SK-N-SH (cell line): ENCODE measurements around the gene C8B.

Experiments
- EP300 ChIP-seq, 2 experiments: IDR thresholded peaks; 2 replicates each; pipeline versions ENCODE4 v1.4.0 to v1.6.1; 2012; ENCODE audit warnings: borderline replicate concordance in 1 of 2, low read depth in 1 of 2, low read length in 1 of 2
- EZH2phosphoT487 ChIP-seq: fragments of 200-600 bp; sonication (generic); IDR thresholded peaks from 2 replicates; pipeline ENCODE4 v1.6.1; 2017; ENCODE audit warnings: low read depth, mixed run types, mild to moderate bottlenecking, antibody characterized with exemption, moderate library complexity, borderline replicate concordance
- MEF2A ChIP-seq: IDR thresholded peaks from 2 replicates; pipeline ENCODE4 v1.4.0; 2012; ENCODE audit warnings: low read depth, borderline replicate concordance
- POLR2AphosphoS5 ChIP-seq: IDR thresholded peaks from 2 replicates; pipeline ENCODE4 v1.6.1; 2012; ENCODE audit warnings: low read depth, low read length
- RAD21 ChIP-seq: IDR thresholded peaks from 2 replicates; pipeline ENCODE4 v1.6.1; 2012; ENCODE audit warnings: mild to moderate bottlenecking, low read length
- RFX5 ChIP-seq: IDR thresholded peaks from 2 replicates; pipeline ENCODE4 v1.6.1; 2012; ENCODE audit warnings: mild to moderate bottlenecking, improper control_type of control experiment, low read length
- RXRA ChIP-seq: IDR thresholded peaks from 2 replicates; pipeline ENCODE4 v1.4.0; 2012; ENCODE audit warnings: low read depth, mild to moderate bottlenecking, borderline replicate concordance
- TAF1 ChIP-seq: IDR thresholded peaks from 2 replicates; pipeline ENCODE4 v1.6.1; 2012; ENCODE audit warnings: low read depth, mild to moderate bottlenecking, low read length, moderate library complexity, borderline replicate concordance
- TF ChIP-seq, protein P1 (sequence below): fragments of 200-600 bp; sonication (generic); IDR thresholded peaks from 2 replicates; pipeline ENCODE4 v1.6.1; 2017; ENCODE audit warnings: antibody characterized with exemption, mild to moderate bottlenecking, moderate library complexity
- TF ChIP-seq, protein P2 (sequence below): fragments of 150-350 bp; IDR thresholded peaks from 2 replicates; pipeline ENCODE4 v1.6.1; 2016; ENCODE audit warnings: mild to moderate bottlenecking, low read depth, low read length
- TF ChIP-seq, protein P3 (sequence below): IDR thresholded peaks from 2 replicates; pipeline ENCODE4 v1.4.0; 2012; ENCODE audit warnings: low read depth
- TF ChIP-seq, protein P4 (sequence below): IDR thresholded peaks from 2 replicates; pipeline ENCODE4 v1.4.0; 2012; ENCODE audit warnings: low read depth, borderline replicate concordance

DNA sequence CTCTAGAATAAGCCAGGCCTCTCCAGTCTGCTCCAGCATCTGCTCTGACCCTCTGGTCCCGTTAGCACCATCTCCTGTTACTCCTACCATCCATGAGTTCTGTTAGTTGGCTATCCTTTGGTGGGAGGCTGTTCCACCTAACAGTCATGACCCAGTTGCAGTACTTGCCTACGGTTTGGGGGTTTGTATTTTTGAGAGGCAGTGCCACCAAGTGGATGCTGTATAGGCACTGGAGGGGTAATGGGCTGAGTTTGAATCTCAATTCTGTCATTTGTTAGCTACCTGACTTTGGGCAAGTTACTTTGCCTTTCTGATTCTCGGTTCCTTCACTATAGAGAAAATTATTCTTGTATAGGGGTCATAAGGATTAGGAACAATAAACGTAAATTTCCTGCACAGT, 12.1 kb upstream of the C8B start:
- TF ChIP-seq, protein P1, sequence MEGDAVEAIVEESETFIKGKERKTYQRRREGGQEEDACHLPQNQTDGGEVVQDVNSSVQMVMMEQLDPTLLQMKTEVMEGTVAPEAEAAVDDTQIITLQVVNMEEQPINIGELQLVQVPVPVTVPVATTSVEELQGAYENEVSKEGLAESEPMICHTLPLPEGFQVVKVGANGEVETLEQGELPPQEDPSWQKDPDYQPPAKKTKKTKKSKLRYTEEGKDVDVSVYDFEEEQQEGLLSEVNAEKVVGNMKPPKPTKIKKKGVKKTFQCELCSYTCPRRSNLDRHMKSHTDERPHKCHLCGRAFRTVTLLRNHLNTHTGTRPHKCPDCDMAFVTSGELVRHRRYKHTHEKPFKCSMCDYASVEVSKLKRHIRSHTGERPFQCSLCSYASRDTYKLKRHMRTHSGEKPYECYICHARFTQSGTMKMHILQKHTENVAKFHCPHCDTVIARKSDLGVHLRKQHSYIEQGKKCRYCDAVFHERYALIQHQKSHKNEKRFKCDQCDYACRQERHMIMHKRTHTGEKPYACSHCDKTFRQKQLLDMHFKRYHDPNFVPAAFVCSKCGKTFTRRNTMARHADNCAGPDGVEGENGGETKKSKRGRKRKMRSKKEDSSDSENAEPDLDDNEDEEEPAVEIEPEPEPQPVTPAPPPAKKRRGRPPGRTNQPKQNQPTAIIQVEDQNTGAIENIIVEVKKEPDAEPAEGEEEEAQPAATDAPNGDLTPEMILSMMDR, result no peak
- TF ChIP-seq TAF1, result no peak
- no peak for TF ChIP-seq POLR2AphosphoS5
- TF ChIP-seq, protein P2, sequence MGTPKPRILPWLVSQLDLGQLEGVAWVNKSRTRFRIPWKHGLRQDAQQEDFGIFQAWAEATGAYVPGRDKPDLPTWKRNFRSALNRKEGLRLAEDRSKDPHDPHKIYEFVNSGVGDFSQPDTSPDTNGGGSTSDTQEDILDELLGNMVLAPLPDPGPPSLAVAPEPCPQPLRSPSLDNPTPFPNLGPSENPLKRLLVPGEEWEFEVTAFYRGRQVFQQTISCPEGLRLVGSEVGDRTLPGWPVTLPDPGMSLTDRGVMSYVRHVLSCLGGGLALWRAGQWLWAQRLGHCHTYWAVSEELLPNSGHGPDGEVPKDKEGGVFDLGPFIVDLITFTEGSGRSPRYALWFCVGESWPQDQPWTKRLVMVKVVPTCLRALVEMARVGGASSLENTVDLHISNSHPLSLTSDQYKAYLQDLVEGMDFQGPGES, result no peak
- TF ChIP-seq RXRA, result no peak
- TF ChIP-seq RAD21, result no peak
- TF ChIP-seq RFX5, result no peak
- no peak for TF ChIP-seq MEF2A
- TF ChIP-seq, protein P3, sequence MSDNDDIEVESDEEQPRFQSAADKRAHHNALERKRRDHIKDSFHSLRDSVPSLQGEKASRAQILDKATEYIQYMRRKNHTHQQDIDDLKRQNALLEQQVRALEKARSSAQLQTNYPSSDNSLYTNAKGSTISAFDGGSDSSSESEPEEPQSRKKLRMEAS, result no peak
- no peak for TF ChIP-seq EZH2phosphoT487
- no peak for TF ChIP-seq EP300 (IDR thresholded peaks at IDR 0.05; ENCODE audit: borderline replicate concordance in 1 of 2, low read depth in 1 of 2, low read length in 1 of 2)
- TF ChIP-seq, protein P4, sequence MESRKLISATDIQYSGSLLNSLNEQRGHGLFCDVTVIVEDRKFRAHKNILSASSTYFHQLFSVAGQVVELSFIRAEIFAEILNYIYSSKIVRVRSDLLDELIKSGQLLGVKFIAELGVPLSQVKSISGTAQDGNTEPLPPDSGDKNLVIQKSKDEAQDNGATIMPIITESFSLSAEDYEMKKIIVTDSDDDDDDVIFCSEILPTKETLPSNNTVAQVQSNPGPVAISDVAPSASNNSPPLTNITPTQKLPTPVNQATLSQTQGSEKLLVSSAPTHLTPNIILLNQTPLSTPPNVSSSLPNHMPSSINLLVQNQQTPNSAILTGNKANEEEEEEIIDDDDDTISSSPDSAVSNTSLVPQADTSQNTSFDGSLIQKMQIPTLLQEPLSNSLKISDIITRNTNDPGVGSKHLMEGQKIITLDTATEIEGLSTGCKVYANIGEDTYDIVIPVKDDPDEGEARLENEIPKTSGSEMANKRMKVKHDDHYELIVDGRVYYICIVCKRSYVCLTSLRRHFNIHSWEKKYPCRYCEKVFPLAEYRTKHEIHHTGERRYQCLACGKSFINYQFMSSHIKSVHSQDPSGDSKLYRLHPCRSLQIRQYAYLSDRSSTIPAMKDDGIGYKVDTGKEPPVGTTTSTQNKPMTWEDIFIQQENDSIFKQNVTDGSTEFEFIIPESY, result no peak
